Measurements from ENCODE around the gene MVB12A.

DNA sequence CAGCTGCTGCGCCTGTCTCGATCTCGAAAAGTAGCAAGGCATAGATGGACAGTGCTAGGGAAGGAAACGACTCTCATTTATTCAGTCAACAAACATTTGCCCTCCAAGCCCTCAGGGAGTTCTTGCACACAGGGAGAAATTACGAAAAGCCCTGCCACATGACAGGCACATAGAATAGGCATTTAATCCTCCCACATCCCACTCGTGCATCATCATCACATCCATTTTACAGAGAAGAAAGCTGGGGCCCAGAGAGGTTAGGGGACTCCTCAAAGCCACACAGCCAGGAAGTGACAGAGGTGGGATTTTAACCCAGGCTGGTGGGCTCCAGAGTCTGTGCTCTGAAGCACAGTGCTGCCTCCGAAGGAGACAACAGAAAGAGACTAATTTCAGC lies 17.0 kb downstream of the MVB12A start:
- TF ChIP-seq, protein P1, sequence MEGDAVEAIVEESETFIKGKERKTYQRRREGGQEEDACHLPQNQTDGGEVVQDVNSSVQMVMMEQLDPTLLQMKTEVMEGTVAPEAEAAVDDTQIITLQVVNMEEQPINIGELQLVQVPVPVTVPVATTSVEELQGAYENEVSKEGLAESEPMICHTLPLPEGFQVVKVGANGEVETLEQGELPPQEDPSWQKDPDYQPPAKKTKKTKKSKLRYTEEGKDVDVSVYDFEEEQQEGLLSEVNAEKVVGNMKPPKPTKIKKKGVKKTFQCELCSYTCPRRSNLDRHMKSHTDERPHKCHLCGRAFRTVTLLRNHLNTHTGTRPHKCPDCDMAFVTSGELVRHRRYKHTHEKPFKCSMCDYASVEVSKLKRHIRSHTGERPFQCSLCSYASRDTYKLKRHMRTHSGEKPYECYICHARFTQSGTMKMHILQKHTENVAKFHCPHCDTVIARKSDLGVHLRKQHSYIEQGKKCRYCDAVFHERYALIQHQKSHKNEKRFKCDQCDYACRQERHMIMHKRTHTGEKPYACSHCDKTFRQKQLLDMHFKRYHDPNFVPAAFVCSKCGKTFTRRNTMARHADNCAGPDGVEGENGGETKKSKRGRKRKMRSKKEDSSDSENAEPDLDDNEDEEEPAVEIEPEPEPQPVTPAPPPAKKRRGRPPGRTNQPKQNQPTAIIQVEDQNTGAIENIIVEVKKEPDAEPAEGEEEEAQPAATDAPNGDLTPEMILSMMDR (IDR thresholded peaks at IDR 0.05; ENCODE audit: insufficient read depth, low read length, poor library complexity, severe bottlenecking), result no peak
- no peak for TF ChIP-seq EZH2phosphoT487 (conservative IDR thresholded peaks at IDR 0.05; ENCODE audit: low read length)

All from SU-DHL-6 (cell line).